GM12878 (cell line): Measurements from ENCODE around the gene AOPEP. TPM values are rescaled to one million over a fixed set of nuclear protein-coding genes. Genes with fewer than 3 reads are reported as not detected.

ENCODE experiments used
- ATF7 ChIP-seq: fragments of 450-650 bp; IDR thresholded peaks from 2 replicates; pipeline ENCODE4 v1.6.1; 2016; ENCODE audit warnings: low read depth, mild to moderate bottlenecking
- BHLHE40 ChIP-seq, 2 experiments: fragments of 450-650 bp in 1 of 2; IDR thresholded peaks; 2 replicates each; pipeline ENCODE4 v1.6.1; 2011 to 2017; ENCODE audit warnings: low read depth in 2 of 2, borderline replicate concordance in 1 of 2, improper control_type of control experiment in 1 of 2, low read length in 1 of 2, mild to moderate bottlenecking in 1 of 2
- CREM ChIP-seq: IDR thresholded peaks from 2 replicates; pipeline ENCODE4 v1.6.1; 2014; ENCODE audit warnings: antibody characterized with exemption, low read depth
- E2F4 ChIP-seq: IDR thresholded peaks from 2 replicates; pipeline ENCODE4 v1.6.1; 2012; ENCODE audit warnings: low read depth, low read length, improper control_type of control experiment
- HDAC6 ChIP-seq: fragments of 200-600 bp; sonication (generic); IDR thresholded peaks from one replicate; pipeline ENCODE4 v1.8.0; 2017; ENCODE audit warnings: antibody characterized with exemption; ENCODE audit not compliant: unreplicated experiment
- IKZF2 ChIP-seq, 2 experiments: fragments of 450-650 bp; IDR thresholded peaks; 2 replicates each; pipeline ENCODE4 v1.6.1; 2017; ENCODE audit warnings: mild to moderate bottlenecking in 2 of 2, moderate library complexity in 2 of 2
- IRF4 ChIP-seq: IDR thresholded peaks from 2 replicates; pipeline ENCODE4 v1.6.1; 2011; ENCODE audit warnings: low read depth, low read length
- MAX ChIP-seq: IDR thresholded peaks from 2 replicates; pipeline ENCODE4 v1.6.1; 2012; ENCODE audit warnings: low read depth, low read length, improper control_type of control experiment
- NFXL1 ChIP-seq: fragments of 450-650 bp; IDR thresholded peaks from 2 replicates; pipeline ENCODE4 v1.6.1; 2017; ENCODE audit warnings: antibody characterized with exemption, mild to moderate bottlenecking, borderline replicate concordance
- NKRF ChIP-seq: fragments of 450-650 bp; conservative IDR thresholded peaks from 2 replicates; pipeline ENCODE4 v1.6.1; 2017; ENCODE audit warnings: mild to moderate bottlenecking, moderate library complexity
- PBX3 ChIP-seq: IDR thresholded peaks from 2 replicates; pipeline ENCODE4 v1.6.1; 2011; ENCODE audit warnings: mild to moderate bottlenecking, low read depth, low read length, moderate library complexity; ENCODE audit not compliant: insufficient replicate concordance
- RBBP5 ChIP-seq: fragments of 200-600 bp; sonication (generic); conservative IDR thresholded peaks from 2 replicates; pipeline ENCODE4 v1.6.1; 2016
- RELA ChIP-seq: fragments of 450-650 bp; IDR thresholded peaks from 2 replicates; pipeline ENCODE4 v1.8.0; 2014; ENCODE audit warnings: borderline replicate concordance; ENCODE audit not compliant: partially characterized antibody
- SIN3A ChIP-seq: IDR thresholded peaks from 2 replicates; pipeline ENCODE4 v1.6.1; 2012; ENCODE audit warnings: low read depth, low read length, improper control_type of control experiment
- SMAD1 ChIP-seq: fragments of 450-650 bp; IDR thresholded peaks from 2 replicates; pipeline ENCODE4 v1.6.1; 2018; ENCODE audit warnings: mild to moderate bottlenecking, low read depth; ENCODE audit not compliant: partially characterized antibody
- STAT3 ChIP-seq: IDR thresholded peaks from 2 replicates; pipeline ENCODE4 v1.6.1; 2011; ENCODE audit warnings: low read depth, low read length, improper control_type of control experiment
- TCF3 ChIP-seq: IDR thresholded peaks from 2 replicates; pipeline ENCODE4 v1.6.1; 2012; ENCODE audit warnings: low read depth, mild to moderate bottlenecking, low read length, borderline replicate concordance; ENCODE audit not compliant: insufficient read depth
- WRNIP1 ChIP-seq: IDR thresholded peaks from 2 replicates; pipeline ENCODE4 v1.6.1; 2011; ENCODE audit warnings: low read depth, low read length, improper control_type of control experiment, borderline replicate concordance
- YY1 ChIP-seq: IDR thresholded peaks from 2 replicates; pipeline ENCODE4 v1.6.1; 2011; ENCODE audit warnings: low read depth, mild to moderate bottlenecking, low read length
- polyA plus RNA-seq, 11 experiments: library from polyadenylated mRNA; depleted of rRNA in 4 of 11; unstranded in 6 of 11; stranded (reverse) in 5 of 11; fragments of >200 nt; fragmentation: Nextera tagmentation in 4 of 11; fragmentation: Illumina TruSeq in 1 of 11; extraction: Ambion mirVana in 4 of 11; extraction: Trizol in 1 of 11; gene quantifications; 1 replicate in 1 of 11; 2 replicates in 10 of 11; pipeline versions ENCODE4 v1.2.1 to v1.2.3, GENCODE V29; 2011 to 2016; ENCODE audit warnings: inconsistent platforms in 2 of 11, missing spikeins in 2 of 11, low read depth in 1 of 11
- total RNA-seq, 4 experiments: library from RNA; depleted of rRNA in 3 of 4; stranded (reverse); fragments of >200 nt in 3 of 4; fragmentation: Illumina TruSeq in 1 of 4; extraction: Trizol in 1 of 4; gene quantifications; 2 replicates each; pipeline versions ENCODE4 v1.2.1 to v1.2.3, GENCODE V29; 2013 to 2021
- TF ChIP-seq, protein P1 (sequence below): fragments of 450-650 bp; IDR thresholded peaks from 2 replicates; pipeline ENCODE4 v1.6.1; 2017; ENCODE audit warnings: mild to moderate bottlenecking, moderate library complexity
- TF ChIP-seq, protein P2 (sequence below): fragments of 150-350 bp; IDR thresholded peaks from 2 replicates; pipeline ENCODE4 v1.6.1; 2014; ENCODE audit warnings: mild to moderate bottlenecking, low read depth, low read length

AOPEP gene
- total and polyA plus RNA-seq, 10 of the 15 experiments (the other 5 are each of a cell fraction or from before 2014, with no cell fraction given): 2.3 to 16.9 (median 10.1) TPM

DNA sequence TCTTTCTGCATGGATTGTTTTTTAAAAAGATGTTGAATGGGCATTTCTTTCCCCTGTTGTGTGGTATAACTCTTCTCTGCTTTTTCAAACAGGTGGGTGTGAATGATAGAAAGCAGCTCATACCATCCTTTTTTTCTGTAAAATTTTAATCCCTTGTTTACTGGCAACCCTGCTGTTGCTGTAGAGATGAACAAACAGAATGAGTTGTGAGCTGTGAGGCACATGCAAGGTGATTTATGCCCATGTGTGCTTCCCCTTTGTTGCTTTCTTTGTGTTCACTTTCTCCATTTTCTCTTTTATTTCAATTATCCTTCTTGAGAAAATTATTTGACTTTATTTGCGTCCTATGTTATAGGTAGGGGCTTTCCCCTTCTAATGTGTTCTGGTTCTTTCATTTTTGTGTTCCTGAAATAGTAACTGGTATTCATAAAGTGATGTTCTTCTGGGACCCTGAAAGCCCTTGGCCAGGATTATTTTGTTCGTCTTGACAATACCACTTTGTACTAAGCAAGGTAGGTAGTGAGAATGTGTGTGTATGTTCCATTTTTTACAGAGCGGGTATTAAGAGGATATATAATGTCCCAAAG, 79.9 kb downstream of the AOPEP start (continued):
- TF ChIP-seq BHLHE40 (IDR thresholded peaks at IDR 0.05; ENCODE audit: borderline replicate concordance in 1 of 2, low read depth in 2 of 2, low read length in 1 of 2): peak in 1 of 2 experiments; percentile 56; a peak in 1 of 4 replicates
- TF ChIP-seq, protein P1, sequence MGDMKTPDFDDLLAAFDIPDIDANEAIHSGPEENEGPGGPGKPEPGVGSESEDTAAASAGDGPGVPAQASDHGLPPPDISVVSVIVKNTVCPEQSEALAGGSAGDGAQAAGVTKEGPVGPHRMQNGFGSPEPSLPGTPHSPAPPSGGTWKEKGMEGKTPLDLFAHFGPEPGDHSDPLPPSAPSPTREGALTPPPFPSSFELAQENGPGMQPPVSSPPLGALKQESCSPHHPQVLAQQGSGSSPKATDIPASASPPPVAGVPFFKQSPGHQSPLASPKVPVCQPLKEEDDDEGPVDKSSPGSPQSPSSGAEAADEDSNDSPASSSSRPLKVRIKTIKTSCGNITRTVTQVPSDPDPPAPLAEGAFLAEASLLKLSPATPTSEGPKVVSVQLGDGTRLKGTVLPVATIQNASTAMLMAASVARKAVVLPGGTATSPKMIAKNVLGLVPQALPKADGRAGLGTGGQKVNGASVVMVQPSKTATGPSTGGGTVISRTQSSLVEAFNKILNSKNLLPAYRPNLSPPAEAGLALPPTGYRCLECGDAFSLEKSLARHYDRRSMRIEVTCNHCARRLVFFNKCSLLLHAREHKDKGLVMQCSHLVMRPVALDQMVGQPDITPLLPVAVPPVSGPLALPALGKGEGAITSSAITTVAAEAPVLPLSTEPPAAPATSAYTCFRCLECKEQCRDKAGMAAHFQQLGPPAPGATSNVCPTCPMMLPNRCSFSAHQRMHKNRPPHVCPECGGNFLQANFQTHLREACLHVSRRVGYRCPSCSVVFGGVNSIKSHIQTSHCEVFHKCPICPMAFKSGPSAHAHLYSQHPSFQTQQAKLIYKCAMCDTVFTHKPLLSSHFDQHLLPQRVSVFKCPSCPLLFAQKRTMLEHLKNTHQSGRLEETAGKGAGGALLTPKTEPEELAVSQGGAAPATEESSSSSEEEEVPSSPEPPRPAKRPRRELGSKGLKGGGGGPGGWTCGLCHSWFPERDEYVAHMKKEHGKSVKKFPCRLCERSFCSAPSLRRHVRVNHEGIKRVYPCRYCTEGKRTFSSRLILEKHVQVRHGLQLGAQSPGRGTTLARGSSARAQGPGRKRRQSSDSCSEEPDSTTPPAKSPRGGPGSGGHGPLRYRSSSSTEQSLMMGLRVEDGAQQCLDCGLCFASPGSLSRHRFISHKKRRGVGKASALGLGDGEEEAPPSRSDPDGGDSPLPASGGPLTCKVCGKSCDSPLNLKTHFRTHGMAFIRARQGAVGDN: no peak
- no peak for TF ChIP-seq NFXL1
- TF ChIP-seq STAT3: no peak
- no peak for TF ChIP-seq TCF3
- no peak for TF ChIP-seq RBBP5
- no peak for TF ChIP-seq IKZF2 (IDR thresholded peaks at IDR 0.05)
- TF ChIP-seq WRNIP1: no peak
- TF ChIP-seq PBX3: peak; percentile 8
- TF ChIP-seq SIN3A: no peak
- TF ChIP-seq, protein P2, sequence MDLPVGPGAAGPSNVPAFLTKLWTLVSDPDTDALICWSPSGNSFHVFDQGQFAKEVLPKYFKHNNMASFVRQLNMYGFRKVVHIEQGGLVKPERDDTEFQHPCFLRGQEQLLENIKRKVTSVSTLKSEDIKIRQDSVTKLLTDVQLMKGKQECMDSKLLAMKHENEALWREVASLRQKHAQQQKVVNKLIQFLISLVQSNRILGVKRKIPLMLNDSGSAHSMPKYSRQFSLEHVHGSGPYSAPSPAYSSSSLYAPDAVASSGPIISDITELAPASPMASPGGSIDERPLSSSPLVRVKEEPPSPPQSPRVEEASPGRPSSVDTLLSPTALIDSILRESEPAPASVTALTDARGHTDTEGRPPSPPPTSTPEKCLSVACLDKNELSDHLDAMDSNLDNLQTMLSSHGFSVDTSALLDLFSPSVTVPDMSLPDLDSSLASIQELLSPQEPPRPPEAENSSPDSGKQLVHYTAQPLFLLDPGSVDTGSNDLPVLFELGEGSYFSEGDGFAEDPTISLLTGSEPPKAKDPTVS: no peak
- no peak for TF ChIP-seq CREM
- no peak for TF ChIP-seq HDAC6
- TF ChIP-seq IRF4: no peak
- no peak for TF ChIP-seq ATF7
- no peak for TF ChIP-seq SMAD1
- TF ChIP-seq YY1: no peak
- no peak for TF ChIP-seq E2F4
- TF ChIP-seq MAX: no peak
- TF ChIP-seq NKRF: no peak
- TF ChIP-seq RELA: no peak
